Suprapubic skin (tissue), 4 donors: Measurements from ENCODE around the gene PABPN1L. TPM values are rescaled to one million over a fixed set of nuclear protein-coding genes. Genes with fewer than 3 reads are reported as not detected.

ENCODE experiments used
- DNase-seq, 2 donors: peaks; one replicate each; pipeline ENCODE4 v3.0.0-alpha.2; 2019; ENCODE audit warnings: low spot score in 2 of 2
- H3K27ac ChIP-seq: fragments of 200-600 bp; sonication (generic); one replicate; pipeline ENCODE4 v1.5.1; 2019
- H3K27me3 ChIP-seq: fragments of 200-600 bp; sonication (generic); one replicate; pipeline ENCODE4 v1.5.1; 2019
- H3K36me3 ChIP-seq: fragments of 200-600 bp; sonication (generic); one replicate; pipeline ENCODE4 v1.5.1; 2019
- H3K4me1 ChIP-seq: fragments of 200-600 bp; sonication (generic); one replicate; pipeline ENCODE4 v1.5.1; 2019
- H3K4me3 ChIP-seq: fragments of 200-600 bp; sonication (generic); one replicate; pipeline ENCODE4 v1.5.1; 2019; ENCODE audit warnings: mild to moderate bottlenecking
- H3K9me3 ChIP-seq: fragments of 200-600 bp; sonication (generic); one replicate; pipeline ENCODE4 v1.5.1; 2019
- CTCF ChIP-seq, 2 donors: fragments of 200-600 bp in 1 of 2; fragments of 450-650 bp in 1 of 2; sonication (generic) in 1 of 2; IDR thresholded peaks; one replicate each; pipeline ENCODE4 v1.5.1; 2016 to 2019; ENCODE audit warnings: antibody characterized with exemption in 2 of 2, mild to moderate bottlenecking in 1 of 2, moderate library complexity in 1 of 2
- EP300 ChIP-seq: sonication (generic); formaldehyde crosslinking; IDR thresholded peaks from one replicate; pipeline ENCODE4 v1.6.1; 2017; ENCODE audit warnings: antibody characterized with exemption
- POLR2A ChIP-seq, 2 donors: fragments of 450-650 bp; IDR thresholded peaks; one replicate each; pipeline ENCODE4 v1.6.1; 2017; ENCODE audit warnings: antibody characterized with exemption in 2 of 2, mild to moderate bottlenecking in 2 of 2, moderate library complexity in 2 of 2
- POLR2AphosphoS5 ChIP-seq, 3 donors: sonication (generic); formaldehyde crosslinking; IDR thresholded peaks; one replicate each; pipeline ENCODE4 v1.6.1; 2017; ENCODE audit warnings: antibody characterized with exemption in 3 of 3
- WGBS: methylation state at CpG from one replicate; pipeline ENCODE4 v1.1.5; 2018; 5-methylcytosine and 5-hydroxymethylcytosine counted together
- total RNA-seq, 4 donors: library from RNA; depleted of rRNA; stranded (reverse); fragments of >200 nt; gene quantifications; one replicate each; pipeline ENCODE4 v1.1.0, GENCODE V29; 2016

PABPN1L gene
- total RNA-seq, 4 donors from 2014 or later = not detected

- WGBS = 80% methylated on average over 12 of the region's 13 CpGs
- TF ChIP-seq POLR2AphosphoS5 (IDR thresholded peaks at IDR 0.05) (no peak), POLR2A (IDR thresholded peaks at IDR 0.05) (no peak), CTCF (IDR thresholded peaks at IDR 0.05) (no peak), EP300 (no peak)
- peaks cover 32% of the 10 kb centered on the region for H3K4me1 ChIP-seq
- no peaks in the 10 kb centered on the region for H3K27me3 ChIP-seq
- peak overlapping the region; percentile 81 for H3K4me3 ChIP-seq
- no peak for DNase-seq
- H3K9me3 ChIP-seq = no peaks in the 10 kb centered on the region
- H3K36me3 ChIP-seq = peaks cover 20% of the 10 kb centered on the region
- no peak overlapping the region for H3K27ac ChIP-seq
Measured at GRCh38 chr16:88855736-88856121, 10.7 kb downstream of the PABPN1L start.

GRCh38 chr16:88855176-88855575 lies 11.3 kb downstream of the PABPN1L start:
- no peaks in the 10 kb centered on the region for H3K27me3 ChIP-seq
- H3K36me3 ChIP-seq = peaks cover 20% of the 10 kb centered on the region
- no peak for DNase-seq
- WGBS = 84% methylated on average over 8 of the region's 8 CpGs
- H3K9me3 ChIP-seq = no peaks in the 10 kb centered on the region
- no peak overlapping the region for H3K27ac ChIP-seq
- TF ChIP-seq POLR2A (IDR thresholded peaks at IDR 0.05) = no peak
- no peak for TF ChIP-seq POLR2AphosphoS5 (IDR thresholded peaks at IDR 0.05)
- no peak for TF ChIP-seq CTCF (IDR thresholded peaks at IDR 0.05)
- no peak for TF ChIP-seq EP300
- peaks cover 32% of the 10 kb centered on the region for H3K4me1 ChIP-seq
- H3K4me3 ChIP-seq = no peak overlapping the region

- peaks cover 32% of the 10 kb centered on the region for H3K4me1 ChIP-seq
- H3K27ac ChIP-seq = no peak overlapping the region
- H3K36me3 ChIP-seq = peaks cover 19% of the 10 kb centered on the region
- H3K27me3 ChIP-seq = no peaks in the 10 kb centered on the region
- H3K4me3 ChIP-seq = no peak overlapping the region
- TF ChIP-seq CTCF (IDR thresholded peaks at IDR 0.05) (no peak), POLR2AphosphoS5 (IDR thresholded peaks at IDR 0.05) (no peak), EP300 (no peak), POLR2A (IDR thresholded peaks at IDR 0.05) (no peak)
- DNase-seq = no peak
- WGBS = 40% methylated on average over 5 of the region's 20 CpGs
- no peaks in the 10 kb centered on the region for H3K9me3 ChIP-seq
Measured at GRCh38 chr16:88854306-88855111, 12.0 kb downstream of the PABPN1L start.

GRCh38 chr16:88853325-88853941 lies 13.0 kb downstream of the PABPN1L start:
- no peak overlapping the region for H3K27ac ChIP-seq
- no peak overlapping the region for H3K4me3 ChIP-seq
- peaks cover 20% of the 10 kb centered on the region for H3K36me3 ChIP-seq
- 72% methylated on average over 11 of the region's 17 CpGs for WGBS
- no peaks in the 10 kb centered on the region for H3K27me3 ChIP-seq
- H3K4me1 ChIP-seq = peaks cover 25% of the 10 kb centered on the region
- DNase-seq = no peak
- H3K9me3 ChIP-seq = no peaks in the 10 kb centered on the region
- TF ChIP-seq CTCF (IDR thresholded peaks at IDR 0.05) = no peak
- no peak for TF ChIP-seq POLR2A (IDR thresholded peaks at IDR 0.05)
- TF ChIP-seq EP300 = no peak
- TF ChIP-seq POLR2AphosphoS5 (IDR thresholded peaks at IDR 0.05) = no peak

- TF ChIP-seq POLR2AphosphoS5 (IDR thresholded peaks at IDR 0.05) (no peak), POLR2A (IDR thresholded peaks at IDR 0.05) (no peak), CTCF (IDR thresholded peaks at IDR 0.05) (no peak), EP300 (no peak)
- no peak for DNase-seq
- Histone ChIP-seq H3K27me3 (no peaks in the 10 kb centered on the region), H3K27ac (no peak overlapping the region), H3K9me3 (no peaks in the 10 kb centered on the region), H3K36me3 (peaks cover 26% of the 10 kb centered on the region), H3K4me1 (peaks cover 15% of the 10 kb centered on the region), H3K4me3 (no peak overlapping the region)
- 95% methylated on average over 18 of the region's 19 CpGs for WGBS
Measured at GRCh38 chr16:88851616-88852015, 14.8 kb downstream of the PABPN1L start.
